Suprapubic skin (tissue), 3 donors: ENCODE data around the gene PROSER2.

Experiments
- CTCF ChIP-seq, 2 donors: fragments of 200-600 bp in 1 of 2; fragments of 450-650 bp in 1 of 2; sonication (generic) in 1 of 2; IDR thresholded peaks; one replicate each; pipeline ENCODE4 v1.5.1; 2016 to 2019; ENCODE audit warnings: antibody characterized with exemption in 2 of 2, mild to moderate bottlenecking in 1 of 2, moderate library complexity in 1 of 2
- POLR2A ChIP-seq, 2 donors: fragments of 450-650 bp; IDR thresholded peaks; one replicate each; pipeline ENCODE4 v1.6.1; 2017; ENCODE audit warnings: antibody characterized with exemption in 2 of 2, mild to moderate bottlenecking in 2 of 2, moderate library complexity in 2 of 2

GRCh38 chr10:11908991-11909390 lies 85.8 kb downstream of the PROSER2 start:
- TF ChIP-seq CTCF (IDR thresholded peaks at IDR 0.05) (no peak), POLR2A (IDR thresholded peaks at IDR 0.05) (no peak)
